ENCODE data around the gene ANKFY1. TPM values are rescaled to one million over a fixed set of nuclear protein-coding genes. Genes with fewer than 3 reads are reported as not detected.

Gene ANKFY1
- total RNA-seq, 1 experiment from 2014 or later = 38.9 TPM

DNA sequence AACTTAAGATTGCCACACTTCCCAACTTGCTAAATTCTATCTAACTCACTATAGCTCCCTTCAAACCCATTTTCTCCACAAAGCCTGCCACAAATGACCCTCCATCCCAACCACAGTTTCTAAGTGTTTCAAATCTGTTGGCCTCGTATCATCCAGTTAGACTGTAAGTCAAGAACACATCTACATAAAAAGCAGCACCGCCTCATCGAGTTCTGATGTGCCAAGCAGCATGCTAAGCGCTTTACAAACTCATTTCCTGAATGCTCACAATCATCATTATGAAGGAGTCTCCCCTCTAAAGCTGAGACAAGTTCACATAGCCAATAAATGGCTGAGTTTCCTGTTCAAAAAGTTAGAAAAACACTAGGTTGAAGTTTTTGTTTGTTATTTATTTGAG, 9.2 kb upstream of the ANKFY1 start:
- BruUV-seq (replicated peaks) = no TSS peak

GRCh38 chr17:4272213-4272971, 8.6 kb upstream of the ANKFY1 start:
- TF ChIP-seq CTCF (IDR thresholded peaks at IDR 0.05 in 2 of 3, conservative IDR thresholded peaks at IDR 0.05 in 1 of 3; ENCODE audit: borderline replicate concordance in 1 of 3, insufficient read depth in 1 of 3, low read depth in 2 of 3, low read length in 2 of 3) (no peak), SRF (IDR thresholded peaks at IDR 0.05; ENCODE audit: low read depth) (no peak)
- intact Hi-C loops (cut with micrococcal nuclease) = no loop called here
- H3K4me3 ChIP-seq (replicated peaks in 1 of 2; ENCODE audit: low read depth in 1 of 2, low read length in 2 of 2) = no peak overlapping the region
- H3K79me2 ChIP-seq (ENCODE audit: insufficient read depth, low read length) = peaks cover 29% of the 10 kb centered on the region
- CTCF ChIA-PET = no interaction called here
- H3K4me2 ChIP-seq (ENCODE audit: low read length) = no peak overlapping the region
- no TSS peak for BruUV-seq (replicated peaks)
- no peak for ATAC-seq
- no peaks in the 10 kb centered on the region for H3K9me3 ChIP-seq (ENCODE audit: control insufficient read depth in 1 of 2, insufficient read depth in 1 of 2, low read depth in 1 of 2, low read length in 2 of 2)
- no peaks in the 10 kb centered on the region for H3K27me3 ChIP-seq (ENCODE audit: insufficient read depth, low read length)
- peaks cover 0 to 7% of the 10 kb centered on the region in 2 experiments; a peak in 3 of 4 replicates for H3K36me3 ChIP-seq (ENCODE audit: control insufficient read depth in 1 of 2, insufficient read depth in 2 of 2, low read length in 2 of 2)
- peaks cover 3% of the 10 kb centered on the region; the same call in 1 of the 2 replicates for H4K20me1 ChIP-seq (ENCODE audit: insufficient read depth)
- no peak overlapping the region for H3K27ac ChIP-seq (ENCODE audit: low read depth, low read length)
- RAD21 ChIA-PET (ENCODE audit: low non-redundant PET in 1 of 2, low total read pairs in 2 of 2, uncharacterized antibody in 2 of 2, unreplicated experiment in 2 of 2) = no interaction called here
- H3K4me1 ChIP-seq (ENCODE audit: control insufficient read depth in 1 of 2, insufficient read depth in 2 of 2, low read length in 2 of 2) = no peaks in the 10 kb centered on the region
- H3K9me2 ChIP-seq (ENCODE audit: insufficient read depth) = no peaks in the 10 kb centered on the region
- H2AFZ ChIP-seq (ENCODE audit: low read depth, low read length, poor library complexity, severe bottlenecking) = no peak overlapping the region
- H3K9ac ChIP-seq (ENCODE audit: low read length) = no peak overlapping the region
- POLR2A ChIA-PET = no interaction called here
- no peak for DNase-seq (ENCODE audit: low read depth, low spot score)

More for the DNA sequence above, 9.2 kb upstream of the ANKFY1 start:
- H3K4me3 ChIP-seq (replicated peaks in 1 of 2; ENCODE audit: low read depth in 1 of 2, low read length in 2 of 2) = no peak overlapping the region
- POLR2A ChIA-PET = no interaction called here
- intact Hi-C loops (cut with micrococcal nuclease) = no loop called here
- H3K27me3 ChIP-seq (ENCODE audit: insufficient read depth, low read length) = no peaks in the 10 kb centered on the region
- ATAC-seq = no peak
- no peaks in the 10 kb centered on the region for H3K4me1 ChIP-seq (ENCODE audit: control insufficient read depth in 1 of 2, insufficient read depth in 2 of 2, low read length in 2 of 2)
- H3K36me3 ChIP-seq (ENCODE audit: control insufficient read depth in 1 of 2, insufficient read depth in 2 of 2, low read length in 2 of 2) = peaks cover 0 to 7% of the 10 kb centered on the region in 2 experiments; a peak in 3 of 4 replicates
- H3K27ac ChIP-seq (ENCODE audit: low read depth, low read length) = no peak overlapping the region
- H3K9me2 ChIP-seq (ENCODE audit: insufficient read depth) = no peaks in the 10 kb centered on the region
- peaks cover 34% of the 10 kb centered on the region for H3K79me2 ChIP-seq (ENCODE audit: insufficient read depth, low read length)
- TF ChIP-seq CEBPB (IDR thresholded peaks at IDR 0.05; ENCODE audit: low read depth) = no peak
- TF ChIP-seq EZH2 (IDR thresholded peaks at IDR 0.05) = no peak
- no peak for TF ChIP-seq JUND (IDR thresholded peaks at IDR 0.05)
- H3K9me3 ChIP-seq (ENCODE audit: control insufficient read depth in 1 of 2, insufficient read depth in 1 of 2, low read depth in 1 of 2, low read length in 2 of 2) = no peaks in the 10 kb centered on the region
- H3K4me2 ChIP-seq (ENCODE audit: low read length) = no peak overlapping the region
- no peak for DNase-seq (ENCODE audit: low read depth, low spot score)
- CTCF ChIA-PET = no interaction called here
- H4K20me1 ChIP-seq (ENCODE audit: insufficient read depth) = peaks cover under 1% of the 10 kb centered on the region; the same call in 1 of the 2 replicates
- RAD21 ChIA-PET (ENCODE audit: low non-redundant PET in 1 of 2, low total read pairs in 2 of 2, uncharacterized antibody in 2 of 2, unreplicated experiment in 2 of 2) = no interaction called here
- no peak overlapping the region for H2AFZ ChIP-seq (ENCODE audit: low read depth, low read length, poor library complexity, severe bottlenecking)
- H3K9ac ChIP-seq (ENCODE audit: low read length) = no peak overlapping the region

Measured in HCT116 (cell line).